ENCODE data around the gene TNS2. TPM values are rescaled to one million over a fixed set of nuclear protein-coding genes. Genes with fewer than 3 reads are reported as not detected.
A peak's percentile ranks its signal among the peaks of the same experiment; 100 is the strongest.

Gene TNS2
- total RNA-seq, 1 donor from 2014 or later: 43.8 TPM

DNA sequence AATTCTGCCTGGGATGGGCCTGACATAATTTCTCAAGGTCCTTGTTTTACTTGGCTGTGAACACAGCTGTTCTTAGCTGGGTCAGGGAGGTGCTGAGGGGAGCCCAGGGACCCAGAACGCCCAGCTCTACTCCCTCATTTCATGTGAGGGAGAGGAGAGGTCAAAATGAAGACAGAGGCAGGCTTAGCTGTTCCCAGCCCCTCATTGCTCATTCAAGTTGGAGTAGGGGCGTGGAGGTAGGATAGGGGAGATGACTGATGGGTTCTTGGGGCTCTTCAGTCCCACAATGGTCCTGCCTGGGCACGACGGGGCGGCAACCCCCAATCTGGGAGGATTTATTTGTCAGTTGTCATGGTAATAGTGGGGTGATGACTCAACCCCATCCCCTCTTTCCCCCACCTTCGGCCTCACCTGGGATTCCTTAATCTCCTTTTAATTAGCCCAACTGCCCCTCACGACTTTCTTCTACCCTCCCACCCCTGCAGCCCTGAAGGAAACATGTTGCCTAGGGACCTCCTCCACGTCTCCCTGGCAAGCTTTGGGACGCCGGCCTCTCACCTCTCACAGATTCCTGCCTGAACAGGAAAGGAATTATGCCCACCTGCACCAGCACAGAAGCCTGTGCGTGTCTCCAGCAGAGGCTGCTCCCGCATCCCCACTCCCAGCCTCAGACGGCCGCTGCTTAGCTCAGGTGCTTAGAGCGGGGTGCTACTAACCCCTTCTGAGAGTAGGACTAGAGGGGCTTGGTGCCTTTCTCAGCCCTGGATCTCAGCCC is 19.1 kb downstream of the TNS2 start:
- no peak for DNase-seq (ENCODE audit: low read depth)

DNA sequence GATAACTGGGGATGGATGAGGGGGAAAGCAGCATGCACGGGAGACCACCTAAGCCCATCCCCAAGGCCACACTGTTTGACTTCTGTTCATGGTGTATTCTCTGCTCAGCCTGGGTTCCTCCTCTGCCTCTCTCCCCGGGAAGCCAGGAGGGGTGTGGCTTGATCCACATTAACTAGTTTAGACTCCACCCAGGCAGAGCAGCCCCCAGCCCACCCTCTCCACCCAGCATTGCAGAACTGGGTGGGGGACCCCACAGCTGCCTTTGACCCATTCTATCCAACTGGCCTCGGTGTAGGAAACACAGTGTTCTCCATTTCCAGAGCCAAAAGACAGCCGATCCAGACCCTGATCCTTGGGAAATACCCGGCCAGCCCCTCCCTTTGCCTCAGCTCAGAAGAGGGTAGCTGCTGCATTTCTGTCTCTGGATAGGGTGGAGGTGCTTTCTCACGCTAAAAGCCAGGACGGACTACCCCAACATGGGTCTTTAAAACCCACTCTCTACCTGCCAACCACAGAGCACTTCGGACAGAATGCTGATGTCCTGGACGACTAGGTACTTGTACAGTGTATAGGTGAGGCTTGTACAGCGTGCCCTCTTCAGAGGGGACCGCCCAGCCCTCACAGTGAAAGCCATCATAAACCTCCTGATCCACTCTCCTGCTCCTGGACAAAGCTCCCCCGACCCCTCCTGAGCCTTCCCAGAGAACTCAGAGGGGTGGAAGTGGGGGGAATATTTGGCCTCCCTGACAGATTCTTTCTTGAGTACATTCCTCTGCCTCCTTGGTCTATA is 20.0 kb downstream of the TNS2 start:
- no peak for DNase-seq (ENCODE audit: low read depth)

- peak; percentile 53 for DNase-seq (ENCODE audit: low read depth)
Measured at GRCh38 chr12:53070877-53071492, 21.1 kb downstream of the TNS2 start.

DNA sequence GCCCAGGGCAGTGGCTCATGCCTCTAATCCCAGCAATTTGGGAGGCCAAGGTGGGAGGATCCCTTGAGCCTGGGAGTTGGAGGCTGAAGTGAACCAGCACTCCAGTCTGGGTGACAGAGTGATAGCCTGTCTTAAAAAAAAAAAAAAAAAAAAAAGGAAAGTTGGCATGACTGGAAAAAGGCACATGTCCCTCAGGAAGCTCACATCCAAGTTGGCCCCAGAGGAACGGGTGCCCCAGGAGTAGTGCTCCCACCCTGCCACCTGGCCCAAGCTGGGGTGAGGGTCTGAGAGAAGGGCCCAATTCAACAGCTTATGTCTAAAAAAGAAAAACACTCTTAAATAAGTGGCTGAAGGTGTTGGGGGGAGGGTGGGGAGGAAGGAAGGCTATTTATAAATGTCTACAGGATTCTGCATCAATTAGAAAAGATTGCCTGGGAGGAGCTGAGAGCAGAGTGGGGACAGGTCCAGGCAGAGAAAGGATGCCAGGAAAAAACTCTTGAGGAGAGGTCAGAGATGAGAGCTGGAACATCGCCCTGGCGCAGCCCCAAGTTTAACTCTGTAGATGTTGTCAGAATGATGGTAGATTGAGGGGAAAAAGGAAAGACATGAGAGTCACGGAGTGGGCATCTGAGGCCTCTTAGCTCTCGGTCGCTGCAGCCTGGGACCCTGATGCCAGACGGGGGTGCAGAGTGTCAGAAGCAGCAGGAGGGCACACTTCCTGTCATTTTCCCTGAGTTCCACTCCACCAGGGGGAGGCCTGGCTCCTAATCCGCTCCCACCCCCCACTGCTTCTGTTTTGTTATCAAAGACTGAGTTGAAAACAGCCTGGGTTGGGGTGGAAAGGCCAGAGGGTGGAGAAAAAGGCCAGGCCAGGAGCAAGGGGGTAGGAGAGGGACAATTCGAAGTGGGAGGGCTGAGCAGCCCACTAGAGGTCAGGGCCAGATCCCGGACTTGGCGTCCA is 22.0 kb downstream of the TNS2 start:
- DNase-seq (ENCODE audit: low read depth): no peak

DNA sequence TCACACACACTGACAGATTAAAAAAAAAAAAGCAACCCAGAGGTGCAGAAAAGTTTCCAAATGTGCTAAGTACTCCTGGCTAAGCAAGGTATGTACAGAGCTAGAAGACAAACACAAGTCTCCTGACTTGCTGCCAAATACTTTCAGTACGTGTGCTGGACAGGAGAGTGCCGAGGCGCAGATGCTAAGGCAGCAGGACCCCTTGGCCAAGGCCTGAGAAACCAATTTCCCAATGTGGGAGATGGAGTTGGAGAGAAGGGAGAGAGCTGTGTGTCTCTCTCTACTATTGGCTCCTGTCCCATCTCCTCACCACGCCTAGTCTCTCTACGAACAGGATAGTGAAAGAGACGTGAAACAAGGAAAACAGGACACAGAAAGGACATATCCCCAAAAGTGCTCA is 24.0 kb downstream of the TNS2 start:
- DNase-seq (ENCODE audit: low read depth): no peak

- no peak for DNase-seq (ENCODE audit: low read depth)
Measured at GRCh38 chr12:53074283-53074998, 24.6 kb downstream of the TNS2 start.

DNA sequence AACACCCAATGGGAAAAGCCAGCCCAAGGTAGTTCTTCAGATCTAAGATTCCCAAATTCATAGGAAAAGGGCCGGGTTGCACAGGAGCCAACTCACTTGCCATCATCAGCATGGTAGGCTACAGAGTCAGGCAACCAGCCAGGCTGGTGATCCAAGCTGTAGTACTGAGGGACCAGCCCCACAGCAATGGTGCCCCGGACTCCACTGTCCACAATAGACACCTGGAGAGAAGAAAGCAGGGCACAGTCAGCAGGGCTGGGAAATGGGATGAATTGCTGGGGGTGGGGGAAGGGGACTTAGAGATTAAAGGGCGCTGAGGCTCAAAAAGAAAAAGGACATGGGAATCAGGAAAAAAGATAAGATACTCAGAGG is 25.1 kb downstream of the TNS2 start:
- DNase-seq (ENCODE audit: low read depth): no peak

DNA sequence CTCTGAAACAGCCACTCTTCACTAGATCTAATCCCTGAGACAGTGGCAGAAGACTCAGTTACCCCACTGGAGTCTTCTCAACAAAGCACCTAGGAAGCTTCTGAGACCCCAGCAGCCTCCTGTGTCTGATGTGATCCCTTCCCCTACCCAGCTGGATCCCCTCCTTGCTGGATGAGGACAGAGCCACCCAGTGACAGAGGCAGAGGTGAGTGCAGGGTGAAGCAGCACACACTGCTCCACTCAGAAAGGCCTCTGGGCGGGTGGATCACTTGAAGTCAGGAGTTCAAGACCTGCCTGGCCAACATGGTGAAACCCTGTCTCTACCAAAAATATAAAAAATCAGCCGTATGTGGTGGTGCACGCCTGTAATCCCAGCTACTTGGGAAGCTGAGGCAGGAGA is 26.6 kb downstream of the TNS2 start:
- no peak for DNase-seq (ENCODE audit: low read depth)

GRCh38 chr12:53077030-53077429 is 27.2 kb downstream of the TNS2 start:
- DNase-seq (ENCODE audit: low read depth): no peak

DNA sequence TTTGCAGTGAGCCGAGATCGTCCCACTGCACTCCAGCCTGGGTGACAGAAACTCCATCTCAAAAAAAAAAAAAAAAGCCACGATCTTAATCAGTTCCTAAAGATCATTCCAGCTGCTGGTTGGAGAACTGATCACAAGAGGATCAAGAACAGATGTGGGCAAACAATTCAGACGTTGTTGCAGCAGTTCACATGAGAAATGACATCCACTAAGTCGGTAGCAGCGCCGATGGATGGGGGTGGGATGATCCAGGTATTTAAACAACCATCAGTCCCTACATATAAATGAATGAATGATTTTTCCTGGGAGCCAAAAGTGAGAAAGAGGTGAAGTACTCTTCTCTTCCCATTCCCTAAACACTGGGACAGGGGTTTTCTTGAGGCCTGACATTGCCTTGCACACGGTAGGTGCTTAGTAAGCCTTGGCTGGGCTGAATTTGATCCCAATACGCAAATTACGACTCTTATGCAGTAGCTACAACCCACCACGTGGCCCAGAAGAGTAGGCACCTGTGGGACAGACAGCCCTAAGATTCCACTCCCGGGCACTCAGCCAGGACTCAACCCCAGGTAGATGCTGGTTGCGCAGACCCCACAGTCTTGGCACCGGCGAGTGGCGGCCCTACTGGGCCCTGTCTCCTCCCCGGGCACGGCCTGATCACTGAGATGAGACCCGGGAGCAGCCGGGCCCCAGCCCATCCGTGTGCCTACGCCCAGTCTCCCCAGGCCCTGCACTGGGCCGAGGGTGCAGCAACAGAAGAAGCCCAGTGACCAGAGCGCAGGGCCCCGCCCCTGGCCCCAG is 28.8 kb downstream of the TNS2 start:
- DNase-seq (ENCODE audit: low read depth): no peak

DNA sequence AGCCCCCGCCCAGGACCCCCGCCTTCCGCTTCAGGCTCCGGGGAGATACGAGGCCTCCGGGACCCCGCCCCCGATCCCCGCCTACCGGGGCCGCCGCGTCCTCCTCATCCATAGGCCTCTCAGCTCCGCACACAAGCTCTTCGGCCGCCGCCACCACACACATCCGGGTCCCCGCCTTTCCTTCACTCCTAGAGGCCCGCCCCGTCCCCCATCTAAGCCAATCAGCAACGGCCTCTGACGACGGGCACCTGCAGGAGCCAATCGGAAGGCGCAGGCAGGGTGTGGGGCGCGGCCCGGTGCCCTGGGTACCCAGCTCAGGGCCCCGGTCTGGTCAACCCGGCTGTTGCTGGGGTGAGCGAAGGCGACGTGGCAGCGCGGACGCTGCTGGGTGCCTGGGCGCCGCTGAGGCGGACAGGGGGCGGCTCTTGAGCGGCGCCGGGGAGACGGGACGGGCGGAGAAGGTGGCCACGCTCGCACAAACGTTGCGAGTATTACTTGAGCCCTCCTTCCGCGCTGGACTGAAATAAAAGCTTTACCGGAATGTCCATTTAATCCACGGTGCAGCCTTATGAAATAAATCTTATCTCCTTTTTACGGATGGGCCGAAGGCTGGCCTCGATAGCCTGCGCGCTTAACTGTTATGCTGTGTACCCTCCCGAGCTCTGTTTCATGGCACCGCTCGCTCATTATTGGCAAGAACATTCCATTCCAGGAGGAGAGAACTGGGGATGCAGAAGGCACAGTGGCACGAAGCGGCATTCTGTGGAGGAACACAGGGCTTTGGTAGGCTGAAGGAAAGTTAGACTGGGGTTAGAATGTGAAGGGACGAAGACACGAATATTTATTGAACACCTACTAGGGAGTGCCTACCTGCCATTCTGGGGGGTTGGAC is 29.6 kb downstream of the TNS2 start, which contains the start of gene SPRYD3:
Gene SPRYD3 (minus strand): TSS at position 165 of the 892 bp plus-strand sequence. CDS start 57 bp downstream, at position 108.
- DNase-seq (ENCODE audit: low read depth): peak; percentile 98

DNA sequence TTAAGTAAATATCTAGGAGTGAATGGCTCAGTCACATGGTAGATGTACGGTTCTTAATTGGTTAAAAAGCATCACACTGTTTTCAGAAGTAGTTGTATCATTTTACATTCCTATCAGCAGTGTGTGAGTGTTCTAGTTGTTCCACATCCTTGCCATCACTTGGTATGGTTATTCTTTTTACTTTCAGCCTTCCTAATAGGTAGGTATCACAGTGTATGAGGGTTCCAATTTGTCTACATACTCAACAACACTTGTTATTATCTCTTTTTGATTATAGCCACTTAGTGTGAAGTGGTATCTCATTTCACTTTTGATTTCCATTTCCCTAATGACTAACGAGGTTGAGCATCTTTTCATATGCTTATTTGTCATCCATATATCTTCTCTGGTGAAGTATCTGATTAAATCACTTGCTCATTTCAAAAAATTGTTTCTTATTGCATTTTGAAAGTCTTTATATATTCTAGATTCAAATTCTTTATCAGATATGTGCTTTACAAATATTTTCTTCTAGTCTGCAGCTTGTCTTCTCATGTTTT is 32.8 kb downstream of the TNS2 start:
- DNase-seq (ENCODE audit: low read depth): no peak

DNA sequence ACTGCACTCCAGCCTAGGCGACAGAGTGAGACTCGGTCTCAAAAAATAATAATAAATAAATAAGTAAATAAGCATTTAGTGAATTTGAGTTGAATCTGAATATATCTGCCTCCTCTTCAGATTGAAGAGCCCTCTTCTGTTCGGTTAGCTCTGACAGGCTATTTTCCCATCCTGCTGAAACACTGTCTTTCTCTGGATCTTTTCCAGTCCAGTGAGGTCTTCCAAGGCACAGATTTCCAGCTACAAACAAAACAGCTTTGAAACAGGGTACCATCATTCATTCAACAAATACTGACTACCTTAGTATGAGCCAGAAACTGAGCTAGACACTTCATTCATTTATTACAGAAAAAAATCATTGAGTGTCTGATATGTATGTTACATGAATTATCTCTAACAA is 36.5 kb downstream of the TNS2 start:
- no peak for DNase-seq (ENCODE audit: low read depth)

GRCh38 chr12:53090105-53090504 is 40.2 kb downstream of the TNS2 start:
- DNase-seq (ENCODE audit: low read depth): no peak

DNA sequence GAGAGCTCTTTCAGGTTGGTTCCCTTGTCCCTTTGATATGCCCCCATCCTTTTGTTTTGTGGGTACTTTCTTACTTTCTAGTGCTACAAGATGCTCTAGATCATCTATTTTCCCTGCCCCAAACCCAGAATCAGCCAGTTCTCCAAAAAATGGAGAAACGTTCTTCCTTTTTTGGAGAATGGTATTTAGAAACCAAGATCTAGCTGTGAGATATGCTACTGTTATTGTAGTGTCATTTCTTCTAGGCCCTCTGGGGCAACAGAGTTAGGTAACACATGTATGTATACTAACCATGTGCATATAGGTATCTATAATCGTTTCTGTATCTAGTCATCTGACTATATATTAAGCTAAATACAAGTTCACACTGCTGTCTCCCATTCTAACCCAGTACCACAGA is 40.7 kb downstream of the TNS2 start:
- DNase-seq (ENCODE audit: low read depth): no peak

- no peak for DNase-seq (ENCODE audit: low read depth)
Measured at GRCh38 chr12:53091756-53092155, 41.9 kb downstream of the TNS2 start.

GRCh38 chr12:53093777-53094393 is 44.0 kb downstream of the TNS2 start:
- no peak for DNase-seq (ENCODE audit: low read depth)

DNA sequence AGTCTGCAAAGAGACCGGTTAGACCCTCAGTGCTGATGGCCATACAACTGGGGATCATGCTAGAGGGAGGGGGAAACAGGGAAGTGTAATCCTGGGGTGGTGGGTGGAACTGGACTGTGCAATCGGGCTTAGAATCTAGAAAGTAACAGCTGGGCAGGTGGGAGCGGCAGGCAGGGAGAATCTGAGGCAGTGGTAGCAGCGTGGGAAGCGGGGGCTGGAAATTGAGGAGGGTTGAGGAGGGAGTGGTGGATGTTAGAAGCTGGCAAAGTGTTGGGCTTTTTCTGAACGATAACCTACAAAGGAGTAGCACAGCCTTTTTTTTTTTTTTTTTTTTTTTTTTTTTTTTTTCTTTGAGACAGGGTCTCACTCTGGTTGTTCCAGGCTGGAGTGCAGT is 44.5 kb downstream of the TNS2 start:
- DNase-seq (ENCODE audit: low read depth): no peak

All from myocyte (in vitro differentiated cells).